Measurements from ENCODE around the gene SDK1.
"Not testable (repeated sequence)": the region's sequence is repeated elsewhere in the genome, so short reads cannot be mapped to it uniquely, and the experiment has no call there.

Gene SDK1

DNA sequence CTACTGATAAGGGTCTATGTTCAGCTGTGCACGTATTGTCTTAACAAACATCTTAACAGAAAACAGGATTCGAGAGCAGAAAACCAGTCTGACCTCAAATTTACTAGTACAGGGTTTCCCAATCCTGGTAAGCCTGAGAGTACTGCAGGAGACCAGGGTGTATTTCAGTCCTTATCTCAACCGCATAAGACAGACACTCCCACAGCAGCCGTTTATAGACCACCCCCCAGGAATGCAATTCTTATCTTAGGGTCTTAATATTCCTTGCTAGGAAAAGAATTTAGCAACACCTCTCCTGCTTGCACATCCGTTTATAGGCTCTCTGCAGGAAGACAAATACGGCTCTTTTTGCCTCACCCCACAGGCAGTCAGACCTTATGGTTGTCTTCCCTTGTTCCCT lies 277.3 kb downstream of the SDK1 start:
- no peak for DNase-seq (ENCODE audit: low read depth in 3 of 3, low spot score in 1 of 3)

DNA sequence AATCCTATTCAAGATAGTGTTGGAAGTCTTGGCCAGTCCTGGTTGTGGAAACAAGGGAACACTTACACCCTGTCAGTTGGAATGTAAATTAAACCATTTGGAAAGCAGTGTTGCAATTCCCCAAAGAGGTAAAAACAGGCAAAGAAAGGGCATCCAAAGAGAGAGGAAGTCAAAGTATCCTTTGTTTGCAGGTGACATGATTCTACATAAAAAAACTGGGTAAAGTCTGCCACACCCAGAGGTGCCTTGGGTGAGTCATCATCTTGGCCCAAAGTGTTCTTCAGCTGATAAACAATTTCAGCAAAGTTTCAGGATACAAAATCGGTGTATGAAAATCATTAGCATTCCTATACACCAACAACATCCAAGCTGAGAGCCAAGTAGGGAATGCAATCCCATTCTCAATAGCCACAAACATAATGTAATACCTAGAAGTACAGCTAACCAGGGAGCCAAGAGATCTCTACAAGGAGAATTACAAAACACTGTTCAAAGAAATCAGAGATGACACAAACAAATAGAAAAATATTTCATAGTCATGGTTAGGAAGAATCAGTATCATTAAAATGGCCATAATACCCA lies 278.7 kb downstream of the SDK1 start:
- no peak for DNase-seq (ENCODE audit: low read depth in 3 of 3, low spot score in 1 of 3)

DNA sequence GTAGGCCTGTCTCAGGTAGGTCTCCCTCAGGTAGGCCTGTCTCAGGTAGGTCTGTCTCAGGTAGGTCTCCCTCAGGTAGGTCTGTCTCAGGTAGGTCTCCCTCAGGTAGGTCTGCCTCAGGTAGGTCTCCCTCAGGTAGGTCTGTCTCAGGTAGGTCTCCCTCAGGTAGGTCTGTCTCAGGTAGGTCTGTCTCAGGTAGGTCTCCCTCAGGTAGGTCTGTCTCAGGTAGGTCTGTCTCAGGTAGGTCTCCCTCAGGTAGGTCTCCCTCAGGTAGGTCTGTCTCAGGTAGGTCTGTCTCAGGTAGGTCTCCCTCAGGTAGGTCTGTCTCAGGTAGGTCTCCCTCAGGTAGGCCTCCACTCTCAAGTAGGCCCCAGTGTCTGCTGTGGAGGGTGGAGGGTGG lies 281.1 kb downstream of the SDK1 start:
- not testable (repeated sequence) for DNase-seq (ENCODE audit: low read depth in 3 of 3, low spot score in 1 of 3)

DNA sequence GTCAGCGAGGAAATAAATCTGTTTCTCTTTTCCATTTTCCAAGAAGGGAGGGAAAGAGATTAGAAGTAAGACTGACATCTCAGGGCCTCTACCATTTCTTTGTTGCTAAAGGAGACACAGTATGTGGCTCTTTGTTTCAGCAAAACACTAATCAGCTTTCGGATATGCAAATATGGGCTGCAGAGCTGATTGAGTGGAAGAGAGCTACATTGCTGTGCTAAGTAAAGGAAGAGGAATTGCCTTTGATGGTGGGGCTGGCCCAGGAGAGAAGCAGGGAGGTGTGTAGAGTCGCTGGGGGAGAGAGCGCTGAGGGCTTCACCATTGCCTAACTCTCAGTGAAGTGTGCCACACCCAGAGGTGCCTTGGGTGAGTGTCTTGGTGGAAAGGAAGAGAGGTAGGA lies 284.8 kb downstream of the SDK1 start:
- no peak for DNase-seq (ENCODE audit: low read depth in 3 of 3, low spot score in 1 of 3)

DNA sequence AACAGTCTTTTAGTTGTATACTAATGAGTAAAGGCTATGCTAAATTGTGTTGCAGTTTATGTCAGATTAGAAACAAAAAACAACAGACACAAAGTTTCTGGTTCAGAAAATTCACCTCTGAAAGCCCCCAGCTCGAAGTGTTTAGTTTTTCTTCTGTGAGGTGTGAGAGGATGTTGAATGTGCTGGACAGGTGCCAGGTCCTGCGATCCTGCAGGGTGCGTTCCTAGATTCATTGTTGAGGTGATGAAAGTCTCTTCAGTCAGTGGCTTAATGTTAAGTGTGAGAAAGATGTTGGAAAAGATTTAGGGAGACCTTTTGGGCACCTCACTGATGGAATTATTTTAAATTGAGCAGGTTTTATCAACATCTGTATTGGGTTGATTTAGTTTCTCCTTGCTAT lies 287.3 kb downstream of the SDK1 start:
- no peak for DNase-seq (ENCODE audit: low read depth in 3 of 3, low spot score in 1 of 3)

DNA sequence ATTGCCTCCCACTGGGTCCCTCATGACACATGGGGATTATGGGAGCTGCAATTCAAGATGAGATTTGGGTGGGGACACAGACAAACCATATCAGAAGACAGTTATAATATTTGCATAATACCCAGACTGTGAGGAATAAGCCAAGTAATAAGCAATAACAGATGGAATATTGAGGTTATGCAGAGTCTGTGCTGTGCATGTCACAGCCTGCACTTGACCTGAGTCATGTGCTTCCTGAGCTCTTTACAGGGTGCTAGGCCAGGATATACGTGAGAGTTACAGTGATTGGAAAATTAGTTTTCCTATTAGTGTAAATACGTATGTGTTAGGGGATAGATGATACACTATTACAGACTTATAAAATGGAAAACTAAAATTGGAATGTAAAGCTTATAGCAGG lies 288.7 kb downstream of the SDK1 start:
- DNase-seq (ENCODE audit: low read depth in 3 of 3, low spot score in 1 of 3), result no peak

DNA sequence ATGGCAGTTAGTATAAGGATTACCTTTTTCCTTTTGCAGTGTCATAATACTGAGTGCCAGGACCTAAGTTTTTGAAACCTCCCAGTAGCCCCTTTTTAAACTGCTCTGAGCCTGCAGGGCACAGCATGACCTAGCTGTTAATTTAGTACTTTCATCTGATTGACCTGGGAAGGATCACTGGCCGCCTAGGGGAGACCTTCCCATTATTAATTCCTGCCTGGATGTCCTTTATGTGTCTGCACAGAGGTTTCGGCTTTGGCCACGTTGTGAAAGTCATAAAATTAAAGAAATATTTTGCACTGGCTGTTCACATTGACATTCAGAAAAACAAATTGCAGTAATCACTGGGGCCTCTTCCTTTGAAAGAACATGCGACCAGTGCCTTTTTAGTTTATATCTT lies 290.2 kb downstream of the SDK1 start:
- DNase-seq (ENCODE audit: low read depth in 3 of 3, low spot score in 1 of 3), result no peak

DNA sequence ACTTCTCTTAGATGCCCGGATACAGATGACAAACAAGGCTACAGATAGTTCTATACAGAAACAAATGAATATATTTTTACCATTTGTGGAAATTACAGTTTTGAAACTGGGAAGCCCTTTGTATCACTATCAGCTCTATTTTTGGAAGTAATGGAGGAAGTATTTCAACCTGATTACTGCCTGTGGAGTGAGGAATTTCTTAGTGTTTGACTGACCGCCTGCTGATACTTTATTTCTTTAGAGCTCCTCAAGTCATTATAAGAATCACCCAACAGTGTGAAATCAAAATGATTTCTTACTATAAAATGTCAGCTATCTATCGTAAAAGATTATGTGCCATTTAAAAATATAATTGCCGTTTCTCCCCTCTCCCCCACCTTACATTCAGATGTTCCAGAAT lies 290.9 kb downstream of the SDK1 start:
- no peak for DNase-seq (ENCODE audit: low read depth in 3 of 3, low spot score in 1 of 3)

DNA sequence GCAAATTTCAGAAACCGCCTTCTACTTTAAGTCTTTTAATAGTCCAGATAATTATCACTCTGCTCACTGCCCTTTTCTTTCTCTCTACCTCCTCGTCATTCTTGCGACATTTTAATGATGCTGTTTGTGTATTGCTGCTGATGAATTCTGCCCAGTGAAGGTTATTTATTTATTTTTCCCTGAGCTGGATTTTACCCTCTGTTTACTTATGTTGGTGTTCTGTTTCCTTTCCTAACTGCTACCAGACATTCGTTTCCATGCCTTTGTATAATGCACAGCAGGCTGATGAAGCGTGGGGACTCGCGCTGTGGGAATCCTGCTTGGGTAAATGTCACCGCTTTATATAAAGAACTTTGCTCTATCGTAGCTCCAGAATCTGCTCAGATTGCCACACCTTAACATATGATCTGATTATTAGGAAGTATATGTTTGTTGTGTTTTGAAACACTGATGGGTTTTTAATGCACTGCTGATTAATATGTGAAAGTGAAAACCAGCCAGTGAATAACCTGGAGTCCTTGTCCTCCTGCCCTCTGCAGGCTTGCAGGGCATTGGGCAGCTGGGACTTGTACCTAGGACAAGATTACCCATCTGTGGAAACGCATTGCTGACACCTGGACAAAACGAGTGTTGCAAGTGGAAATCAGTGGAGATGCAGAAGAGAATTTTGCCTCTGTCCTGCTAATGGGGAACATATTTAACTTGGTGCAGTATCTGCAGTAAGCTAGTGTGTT lies 291.5 kb downstream of the SDK1 start:
- DNase-seq (ENCODE audit: low read depth in 3 of 3, low spot score in 1 of 3), result no peak

DNA sequence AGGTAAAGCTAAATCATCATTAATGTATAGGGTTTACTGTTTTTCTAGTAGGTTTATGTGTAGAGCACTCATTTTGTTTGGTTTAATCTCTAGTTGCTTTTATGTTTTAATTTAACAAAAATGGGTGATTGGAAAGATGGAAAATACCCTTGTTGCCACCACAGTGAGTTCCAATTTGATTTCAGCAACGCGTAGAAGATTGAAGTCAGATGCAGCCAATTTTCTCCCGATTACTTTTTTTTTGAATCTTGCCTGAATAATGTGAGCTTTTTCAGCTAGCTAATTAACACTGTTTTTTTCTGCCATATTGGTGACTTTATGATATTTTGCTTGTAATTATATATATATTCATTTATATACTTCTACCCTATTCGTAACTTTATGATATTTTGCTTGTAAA lies 293.8 kb downstream of the SDK1 start:
- DNase-seq (ENCODE audit: low read depth in 3 of 3, low spot score in 1 of 3), result no peak

DNA sequence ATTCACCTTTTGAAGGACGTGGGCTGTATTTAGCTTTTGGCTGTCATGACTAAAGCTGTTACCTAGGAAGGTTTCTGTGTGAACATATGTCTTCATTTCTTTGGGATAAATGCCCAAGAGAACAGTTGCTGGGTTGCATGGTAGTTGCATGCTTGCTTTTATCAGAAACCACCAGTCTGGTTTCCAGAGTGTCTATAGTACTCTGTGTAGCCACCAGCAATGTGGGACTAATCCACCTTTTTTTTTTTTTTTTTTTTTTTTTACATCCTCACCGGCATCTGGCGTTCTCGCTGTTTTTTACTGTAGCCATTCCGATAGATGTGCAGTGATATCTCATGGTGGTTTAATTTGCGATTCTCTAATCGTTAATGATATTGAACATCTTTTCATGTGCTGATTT lies 297.8 kb downstream of the SDK1 start:
- DNase-seq (ENCODE audit: low read depth in 3 of 3, low spot score in 1 of 3), result no peak

DNA sequence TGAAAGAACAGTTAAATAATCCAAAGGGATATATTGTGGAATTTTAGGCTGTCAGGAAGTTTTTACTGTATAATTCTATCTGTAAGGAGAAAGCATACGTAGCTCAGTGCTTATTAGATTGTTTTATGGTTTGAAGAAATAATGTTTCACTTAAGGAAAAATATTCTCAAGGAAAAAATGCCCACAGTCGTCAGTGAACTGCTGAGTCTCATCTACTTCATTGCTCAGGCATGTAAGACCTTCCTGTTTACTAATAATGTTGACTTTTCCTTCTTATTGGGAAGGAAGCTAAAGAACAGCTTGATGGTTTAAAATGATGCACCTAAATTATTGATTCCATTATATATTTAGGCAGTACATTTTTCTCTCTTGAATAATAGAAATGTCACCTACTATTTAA lies 304.2 kb downstream of the SDK1 start:
- DNase-seq (ENCODE audit: low read depth in 3 of 3, low spot score in 1 of 3), result no peak

DNA sequence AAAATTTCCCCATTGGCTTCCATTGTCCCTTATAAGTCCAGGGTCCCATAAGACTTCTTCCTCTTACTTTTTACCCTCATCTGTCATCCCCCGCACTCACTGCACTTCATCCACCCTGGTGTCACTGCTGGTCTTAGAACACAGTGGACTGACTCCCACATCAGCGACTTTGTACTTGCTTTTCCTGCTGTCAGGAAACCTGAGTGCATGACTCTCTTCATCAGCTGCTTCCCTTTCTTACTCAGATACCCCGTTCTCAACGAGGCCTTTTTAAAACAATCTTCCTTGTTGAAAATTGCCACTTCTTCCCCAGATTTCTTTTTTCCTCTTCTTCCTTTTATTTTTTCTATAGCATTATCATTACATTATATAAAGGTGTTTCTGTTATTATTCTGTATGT lies 305.4 kb downstream of the SDK1 start:
- DNase-seq (ENCODE audit: low read depth in 3 of 3, low spot score in 1 of 3), result no peak

DNA sequence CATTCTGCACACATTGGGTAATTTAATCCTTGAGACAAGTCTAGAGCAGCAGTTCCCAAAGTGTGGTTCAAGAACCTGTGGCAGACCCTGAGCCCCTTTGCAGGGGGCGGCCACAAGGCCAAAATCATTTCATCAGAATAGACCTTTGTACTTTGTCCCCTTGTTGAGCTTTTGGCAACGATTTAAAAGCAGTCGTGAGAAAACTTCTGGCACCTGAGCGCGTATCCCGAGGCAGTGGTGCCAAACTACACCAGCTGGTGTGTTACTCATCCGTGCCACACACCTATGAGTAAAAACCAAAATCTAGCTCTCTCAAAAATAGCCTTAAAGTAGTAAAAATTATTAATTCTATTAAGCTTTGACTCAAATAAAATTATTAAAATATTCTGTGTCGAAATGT lies 306.8 kb downstream of the SDK1 start:
- no peak for DNase-seq (ENCODE audit: low read depth in 3 of 3, low spot score in 1 of 3)

DNA sequence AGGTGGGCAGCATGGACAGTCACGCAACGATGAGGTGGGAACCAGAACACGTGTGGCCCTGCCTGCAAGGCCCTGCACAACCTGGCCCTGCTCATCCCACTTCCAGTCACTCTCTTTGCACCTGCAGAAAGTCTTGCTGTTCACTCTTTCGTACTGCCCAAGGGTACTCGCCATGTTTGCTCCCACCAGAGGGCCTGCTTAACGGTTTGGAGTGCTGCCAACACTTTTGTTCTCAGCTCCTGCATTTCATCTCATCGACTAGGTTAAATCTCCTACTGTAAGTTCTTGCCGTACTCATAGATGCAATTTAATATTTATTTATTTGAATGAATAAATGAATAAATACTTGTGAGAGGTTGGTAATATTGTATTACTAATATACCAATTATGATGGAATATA lies 315.3 kb downstream of the SDK1 start:
- DNase-seq (ENCODE audit: low read depth in 3 of 3, low spot score in 1 of 3), result no peak

DNA sequence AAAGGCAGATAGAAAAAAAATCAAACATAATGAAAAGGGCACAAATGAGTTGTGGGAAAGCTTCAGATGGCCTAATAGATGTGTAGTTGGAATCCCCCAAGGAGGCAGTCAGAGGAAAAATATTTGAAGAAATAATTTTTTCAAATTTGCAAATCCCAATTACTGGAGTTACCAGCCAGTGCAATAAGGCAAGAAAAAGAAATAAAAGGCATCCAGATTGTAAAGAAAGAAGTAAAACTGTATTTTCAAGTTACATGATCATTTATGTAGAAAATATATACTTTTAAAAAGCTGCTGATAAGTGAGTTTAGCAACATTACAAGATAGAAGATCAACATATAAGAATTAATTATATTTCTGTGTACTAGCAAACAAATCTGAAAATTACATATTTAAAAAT lies 329.0 kb downstream of the SDK1 start:
- no peak for DNase-seq (ENCODE audit: low read depth in 3 of 3, low spot score in 1 of 3)

DNA sequence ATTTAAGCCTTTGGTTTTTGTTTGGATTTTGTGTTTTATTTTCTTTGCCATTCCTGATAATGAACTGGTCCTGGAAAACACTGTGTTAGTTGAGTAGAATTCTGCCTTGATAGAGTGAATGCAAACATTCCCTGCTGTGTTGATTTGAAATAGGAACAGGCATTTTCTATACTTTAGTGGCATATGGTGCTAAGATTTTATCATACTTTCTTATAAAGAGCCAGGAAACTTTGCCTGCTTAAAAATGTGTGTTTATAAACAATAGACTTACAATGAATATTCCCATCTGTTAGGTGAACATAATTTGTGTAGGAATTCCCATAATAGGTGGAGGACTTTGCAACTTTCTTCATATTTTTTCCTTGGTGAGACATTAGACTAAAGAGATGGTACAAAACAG lies 333.3 kb downstream of the SDK1 start:
- DNase-seq (ENCODE audit: low read depth in 3 of 3, low spot score in 1 of 3), result no peak

DNA sequence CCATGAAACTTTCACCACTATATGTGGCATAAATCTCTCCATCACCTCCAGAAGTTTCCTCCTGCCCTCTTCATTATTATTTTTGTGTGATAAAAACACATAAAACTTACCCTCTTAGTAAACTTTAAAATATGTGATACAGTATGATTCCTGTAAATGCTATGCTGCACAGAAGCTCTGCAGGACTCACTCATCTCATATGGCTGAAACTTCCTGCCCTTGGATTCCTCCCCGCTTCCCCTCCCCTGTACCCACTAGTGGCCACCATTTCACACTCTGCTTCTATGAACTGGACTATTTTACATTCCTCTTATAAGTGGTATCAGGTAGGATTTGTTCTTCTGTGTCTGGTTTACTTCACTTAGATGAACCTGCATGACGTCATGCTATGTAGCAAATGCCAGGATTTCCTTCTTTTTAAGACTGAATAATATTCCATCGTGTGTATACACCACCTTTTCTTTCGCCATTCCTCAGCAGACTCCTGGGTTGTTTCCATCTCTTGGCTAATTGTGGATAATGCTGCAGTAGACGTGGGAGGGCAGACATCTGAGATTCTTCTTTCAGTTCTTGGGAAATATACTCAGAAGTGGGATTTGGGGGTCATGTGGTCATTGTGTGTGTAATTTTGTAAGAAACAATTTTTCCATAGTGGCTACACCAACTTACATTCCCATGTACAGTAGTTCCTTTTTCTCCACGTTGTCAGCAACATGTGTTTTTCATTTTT lies 335.2 kb downstream of the SDK1 start:
- no peak for DNase-seq (ENCODE audit: low read depth in 3 of 3, low spot score in 1 of 3)

DNA sequence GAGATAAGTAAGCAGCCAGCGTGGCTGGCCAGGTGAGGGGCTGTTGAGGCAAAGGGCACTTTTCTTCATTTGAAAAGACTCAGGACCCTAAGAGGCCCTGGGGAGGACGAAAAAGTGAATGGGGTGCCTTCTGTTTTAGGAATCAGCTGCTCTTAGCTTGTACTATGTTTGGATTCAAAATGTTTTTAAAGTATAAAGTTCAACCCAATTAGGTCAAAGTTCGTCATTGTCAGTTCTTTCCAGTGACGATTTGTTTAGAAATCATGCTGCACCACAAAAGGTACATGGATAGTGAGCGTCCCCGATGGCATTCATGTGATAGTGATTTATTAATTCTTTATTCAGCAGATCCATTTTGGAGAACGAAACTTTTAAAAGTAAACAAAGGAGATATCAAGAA lies 338.2 kb downstream of the SDK1 start:
- DNase-seq (ENCODE audit: low read depth in 3 of 3, low spot score in 1 of 3), result no peak

DNA sequence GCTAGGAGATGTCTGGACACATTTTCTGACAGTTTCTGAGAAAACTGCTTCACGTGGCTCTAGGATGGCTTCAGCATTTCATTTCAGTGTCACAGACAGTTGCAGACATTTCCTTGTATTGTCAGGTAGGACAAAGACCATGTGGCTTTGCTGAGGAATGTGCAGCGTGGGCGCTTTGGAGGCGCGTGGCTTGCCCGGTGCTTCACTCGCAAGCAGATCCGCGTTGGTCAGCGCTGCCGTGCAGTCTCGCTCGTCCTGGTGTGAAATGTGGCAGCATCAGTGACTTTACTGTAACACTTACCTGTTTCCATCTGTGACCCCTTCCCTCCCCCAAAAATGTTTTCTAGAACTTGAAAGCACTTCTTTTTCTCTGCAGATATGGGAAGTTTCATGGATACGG lies 340.5 kb downstream of the SDK1 start:
- DNase-seq (ENCODE audit: low read depth in 3 of 3, low spot score in 1 of 3), result no peak

DNA sequence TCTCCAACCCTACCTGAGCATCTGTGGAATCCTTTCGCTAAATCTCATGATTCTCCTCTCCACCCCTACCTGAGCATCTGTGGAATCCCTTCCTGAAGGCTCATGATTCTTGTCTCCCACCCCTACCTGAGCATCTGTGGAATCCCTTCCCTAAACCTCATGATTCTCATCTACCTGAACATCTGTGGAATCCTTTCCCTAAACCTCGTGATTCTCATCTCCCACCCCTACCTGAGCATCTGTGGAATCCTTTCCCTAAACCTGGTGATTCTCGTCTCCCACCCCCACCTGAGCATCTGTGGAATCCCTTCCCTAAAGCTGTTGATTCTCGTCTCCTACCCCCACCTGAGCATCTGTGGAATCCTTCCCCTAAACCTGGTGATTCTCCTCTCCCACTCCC lies 342.0 kb downstream of the SDK1 start:
- no peak for DNase-seq (ENCODE audit: low read depth in 3 of 3, low spot score in 1 of 3)

DNA sequence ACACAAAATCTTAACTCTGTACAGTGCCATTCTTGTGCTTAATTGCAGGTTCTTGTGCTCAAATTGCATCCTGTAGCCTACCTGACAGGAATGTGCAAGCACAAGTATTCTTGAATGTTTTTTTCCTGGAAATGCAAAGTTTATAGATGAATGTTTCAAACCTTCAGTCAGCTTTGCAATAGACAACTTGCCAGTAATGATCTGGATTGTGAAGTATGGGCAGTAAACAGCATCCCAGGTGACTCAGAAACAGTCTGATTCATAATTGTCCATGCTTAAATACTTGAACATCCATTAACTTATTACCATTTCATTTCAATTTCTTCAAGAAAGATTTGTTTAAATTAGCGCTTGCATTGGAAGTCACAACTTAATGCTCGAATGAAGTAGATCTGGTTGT lies 347.2 kb downstream of the SDK1 start:
- DNase-seq (ENCODE audit: low read depth in 3 of 3, low spot score in 1 of 3), result no peak

DNA sequence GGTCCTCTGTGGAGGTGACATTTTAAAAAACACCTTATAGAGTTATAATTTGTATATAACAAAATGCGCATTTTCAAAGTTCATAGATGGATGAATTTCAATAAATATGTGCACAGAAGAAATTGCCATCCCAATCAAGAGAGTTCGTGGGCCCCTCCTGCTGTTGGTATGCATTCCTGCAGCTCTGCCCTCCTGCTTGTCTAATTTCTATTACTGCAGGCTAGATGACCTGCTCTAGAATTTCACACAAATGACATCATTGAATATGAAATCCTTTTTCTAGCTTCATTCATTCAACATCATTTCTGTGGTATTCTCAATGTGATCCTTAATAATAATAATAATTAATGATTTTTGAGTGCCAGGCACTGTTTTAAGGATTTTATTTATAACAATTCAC lies 348.2 kb downstream of the SDK1 start:
- no peak for DNase-seq (ENCODE audit: low read depth in 3 of 3, low spot score in 1 of 3)
